ENCODE measurements around the gene NEU4.

Gene NEU4

GRCh38 chr2:241860184-241861078 is 51.4 kb downstream of the NEU4 start:
- DNase-seq (ENCODE audit: low read depth), result no peak
- H3K4me3 ChIP-seq (ENCODE audit: low read depth, low read length), result no peak overlapping the region
- TF ChIP-seq CTCF (IDR thresholded peaks at IDR 0.05; ENCODE audit: control insufficient read depth, extremely low read depth, insufficient read depth), result no peak

- H3K4me3 ChIP-seq (ENCODE audit: low read depth, low read length), result no peak overlapping the region
- TF ChIP-seq CTCF (IDR thresholded peaks at IDR 0.05; ENCODE audit: control insufficient read depth, extremely low read depth, insufficient read depth), result no peak
- no peak for DNase-seq (ENCODE audit: low read depth)
Measured at GRCh38 chr2:241861264-241861663, 52.3 kb downstream of the NEU4 start.

GRCh38 chr2:241862093-241862492 is 53.1 kb downstream of the NEU4 start:
- no peak overlapping the region for H3K4me3 ChIP-seq (ENCODE audit: low read depth, low read length)
- DNase-seq (ENCODE audit: low read depth), result no peak
- no peak for TF ChIP-seq CTCF (IDR thresholded peaks at IDR 0.05; ENCODE audit: control insufficient read depth, extremely low read depth, insufficient read depth)

GRCh38 chr2:241862775-241863535 is 54.0 kb downstream of the NEU4 start:
- no peak overlapping the region for H3K4me3 ChIP-seq (ENCODE audit: low read depth, low read length)
- no peak for DNase-seq (ENCODE audit: low read depth)

GRCh38 chr2:241863536-241863954 is 54.6 kb downstream of the NEU4 start:
- H3K4me3 ChIP-seq (ENCODE audit: low read depth, low read length), result no peak overlapping the region
- TF ChIP-seq CTCF (IDR thresholded peaks at IDR 0.05; ENCODE audit: control insufficient read depth, extremely low read depth, insufficient read depth), result no peak
- no peak for DNase-seq (ENCODE audit: low read depth)

More at GRCh38 chr2:241862775-241863535, 54.0 kb downstream of the NEU4 start:
- TF ChIP-seq CTCF (IDR thresholded peaks at IDR 0.05; ENCODE audit: control insufficient read depth, extremely low read depth, insufficient read depth), result no peak

- H3K4me3 ChIP-seq (ENCODE audit: low read depth, low read length), result no peak overlapping the region
- no peak for DNase-seq (ENCODE audit: low read depth)
- TF ChIP-seq CTCF (IDR thresholded peaks at IDR 0.05; ENCODE audit: control insufficient read depth, extremely low read depth, insufficient read depth), result no peak
Measured at GRCh38 chr2:241864168-241864849, 55.3 kb downstream of the NEU4 start.
